Measurements from ENCODE around the gene LPAR1.

DNA sequence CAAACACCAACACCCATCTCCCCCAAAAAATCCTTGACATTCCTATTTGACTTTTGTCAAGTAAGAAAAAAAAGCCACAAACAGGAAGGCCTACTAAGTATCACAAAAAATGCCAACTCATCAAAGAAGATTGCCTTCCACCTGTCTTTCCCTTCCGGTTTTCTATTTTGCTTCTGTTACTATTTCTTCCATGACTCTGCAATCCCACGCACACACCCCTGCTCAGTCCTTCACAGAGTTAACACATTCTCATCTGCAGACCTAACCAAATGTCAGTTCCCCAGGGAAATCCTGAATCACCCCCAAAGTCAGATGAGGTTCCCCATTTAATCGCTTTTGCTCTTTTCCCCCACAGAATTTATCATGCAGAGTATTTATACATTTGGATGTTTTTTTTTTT is 15.1 kb downstream of the LPAR1 start:
- TF ChIP-seq, protein P1, sequence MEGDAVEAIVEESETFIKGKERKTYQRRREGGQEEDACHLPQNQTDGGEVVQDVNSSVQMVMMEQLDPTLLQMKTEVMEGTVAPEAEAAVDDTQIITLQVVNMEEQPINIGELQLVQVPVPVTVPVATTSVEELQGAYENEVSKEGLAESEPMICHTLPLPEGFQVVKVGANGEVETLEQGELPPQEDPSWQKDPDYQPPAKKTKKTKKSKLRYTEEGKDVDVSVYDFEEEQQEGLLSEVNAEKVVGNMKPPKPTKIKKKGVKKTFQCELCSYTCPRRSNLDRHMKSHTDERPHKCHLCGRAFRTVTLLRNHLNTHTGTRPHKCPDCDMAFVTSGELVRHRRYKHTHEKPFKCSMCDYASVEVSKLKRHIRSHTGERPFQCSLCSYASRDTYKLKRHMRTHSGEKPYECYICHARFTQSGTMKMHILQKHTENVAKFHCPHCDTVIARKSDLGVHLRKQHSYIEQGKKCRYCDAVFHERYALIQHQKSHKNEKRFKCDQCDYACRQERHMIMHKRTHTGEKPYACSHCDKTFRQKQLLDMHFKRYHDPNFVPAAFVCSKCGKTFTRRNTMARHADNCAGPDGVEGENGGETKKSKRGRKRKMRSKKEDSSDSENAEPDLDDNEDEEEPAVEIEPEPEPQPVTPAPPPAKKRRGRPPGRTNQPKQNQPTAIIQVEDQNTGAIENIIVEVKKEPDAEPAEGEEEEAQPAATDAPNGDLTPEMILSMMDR (IDR thresholded peaks at IDR 0.05; ENCODE audit: insufficient read depth, low read length), result no peak
- no peak for TF ChIP-seq POLR2AphosphoS5 (IDR thresholded peaks at IDR 0.05; ENCODE audit: low read depth)
- TF ChIP-seq, protein P2, sequence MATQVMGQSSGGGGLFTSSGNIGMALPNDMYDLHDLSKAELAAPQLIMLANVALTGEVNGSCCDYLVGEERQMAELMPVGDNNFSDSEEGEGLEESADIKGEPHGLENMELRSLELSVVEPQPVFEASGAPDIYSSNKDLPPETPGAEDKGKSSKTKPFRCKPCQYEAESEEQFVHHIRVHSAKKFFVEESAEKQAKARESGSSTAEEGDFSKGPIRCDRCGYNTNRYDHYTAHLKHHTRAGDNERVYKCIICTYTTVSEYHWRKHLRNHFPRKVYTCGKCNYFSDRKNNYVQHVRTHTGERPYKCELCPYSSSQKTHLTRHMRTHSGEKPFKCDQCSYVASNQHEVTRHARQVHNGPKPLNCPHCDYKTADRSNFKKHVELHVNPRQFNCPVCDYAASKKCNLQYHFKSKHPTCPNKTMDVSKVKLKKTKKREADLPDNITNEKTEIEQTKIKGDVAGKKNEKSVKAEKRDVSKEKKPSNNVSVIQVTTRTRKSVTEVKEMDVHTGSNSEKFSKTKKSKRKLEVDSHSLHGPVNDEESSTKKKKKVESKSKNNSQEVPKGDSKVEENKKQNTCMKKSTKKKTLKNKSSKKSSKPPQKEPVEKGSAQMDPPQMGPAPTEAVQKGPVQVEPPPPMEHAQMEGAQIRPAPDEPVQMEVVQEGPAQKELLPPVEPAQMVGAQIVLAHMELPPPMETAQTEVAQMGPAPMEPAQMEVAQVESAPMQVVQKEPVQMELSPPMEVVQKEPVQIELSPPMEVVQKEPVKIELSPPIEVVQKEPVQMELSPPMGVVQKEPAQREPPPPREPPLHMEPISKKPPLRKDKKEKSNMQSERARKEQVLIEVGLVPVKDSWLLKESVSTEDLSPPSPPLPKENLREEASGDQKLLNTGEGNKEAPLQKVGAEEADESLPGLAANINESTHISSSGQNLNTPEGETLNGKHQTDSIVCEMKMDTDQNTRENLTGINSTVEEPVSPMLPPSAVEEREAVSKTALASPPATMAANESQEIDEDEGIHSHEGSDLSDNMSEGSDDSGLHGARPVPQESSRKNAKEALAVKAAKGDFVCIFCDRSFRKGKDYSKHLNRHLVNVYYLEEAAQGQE (IDR thresholded peaks at IDR 0.05; ENCODE audit: insufficient replicate concordance, low read depth), result no peak
- TF ChIP-seq SPI1 (IDR thresholded peaks at IDR 0.05; ENCODE audit: borderline replicate concordance, low read depth), result no peak
